ENCODE measurements around the gene POU6F2. TPM values are rescaled to one million over a fixed set of nuclear protein-coding genes. Genes with fewer than 3 reads are reported as not detected.
A peak's percentile ranks its signal among the peaks of the same experiment; 100 is the strongest.

Gene POU6F2
- total RNA-seq, 1 donor from 2014 or later, result 0.04 TPM

DNA sequence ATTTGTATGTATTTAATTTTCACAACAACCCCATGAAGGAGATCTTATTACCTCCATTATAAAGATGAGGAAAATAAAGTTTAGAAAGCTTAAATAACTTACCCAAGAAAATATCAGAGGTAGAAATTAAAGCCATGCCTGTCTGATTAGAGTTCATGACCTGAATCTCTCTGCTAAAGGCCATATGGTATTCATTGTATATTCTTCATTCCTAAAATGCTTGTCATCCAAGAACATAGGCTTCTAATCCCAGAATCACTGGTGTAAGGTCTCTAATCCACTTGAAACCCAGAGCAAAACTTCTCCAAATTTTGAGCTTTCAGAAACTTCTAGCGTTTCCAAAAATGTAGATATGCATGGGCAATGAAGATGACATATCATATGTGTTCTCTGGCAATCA is 516.2 kb downstream of the POU6F2 start:
- DNase-seq (ENCODE audit: low read depth), result no peak
- H3K27me3 ChIP-seq (ENCODE audit: control insufficient read depth, insufficient read depth, low read length), result peaks cover 2% of the 10 kb centered on the region
- TF ChIP-seq, protein P1, sequence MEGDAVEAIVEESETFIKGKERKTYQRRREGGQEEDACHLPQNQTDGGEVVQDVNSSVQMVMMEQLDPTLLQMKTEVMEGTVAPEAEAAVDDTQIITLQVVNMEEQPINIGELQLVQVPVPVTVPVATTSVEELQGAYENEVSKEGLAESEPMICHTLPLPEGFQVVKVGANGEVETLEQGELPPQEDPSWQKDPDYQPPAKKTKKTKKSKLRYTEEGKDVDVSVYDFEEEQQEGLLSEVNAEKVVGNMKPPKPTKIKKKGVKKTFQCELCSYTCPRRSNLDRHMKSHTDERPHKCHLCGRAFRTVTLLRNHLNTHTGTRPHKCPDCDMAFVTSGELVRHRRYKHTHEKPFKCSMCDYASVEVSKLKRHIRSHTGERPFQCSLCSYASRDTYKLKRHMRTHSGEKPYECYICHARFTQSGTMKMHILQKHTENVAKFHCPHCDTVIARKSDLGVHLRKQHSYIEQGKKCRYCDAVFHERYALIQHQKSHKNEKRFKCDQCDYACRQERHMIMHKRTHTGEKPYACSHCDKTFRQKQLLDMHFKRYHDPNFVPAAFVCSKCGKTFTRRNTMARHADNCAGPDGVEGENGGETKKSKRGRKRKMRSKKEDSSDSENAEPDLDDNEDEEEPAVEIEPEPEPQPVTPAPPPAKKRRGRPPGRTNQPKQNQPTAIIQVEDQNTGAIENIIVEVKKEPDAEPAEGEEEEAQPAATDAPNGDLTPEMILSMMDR (IDR thresholded peaks at IDR 0.05; ENCODE audit: insufficient read depth, low read length, poor library complexity, severe bottlenecking), result no peak
- H3K36me3 ChIP-seq (ENCODE audit: control insufficient read depth, insufficient read depth, low read length), result no peaks in the 10 kb centered on the region
- H3K4me3 ChIP-seq (ENCODE audit: low read depth, low read length), result no peak overlapping the region

GRCh38 chr7:39501358-39501757 is 523.6 kb downstream of the POU6F2 start:
- H3K27me3 ChIP-seq (ENCODE audit: control insufficient read depth, insufficient read depth, low read length), result no peaks in the 10 kb centered on the region
- H3K36me3 ChIP-seq (ENCODE audit: control insufficient read depth, insufficient read depth, low read length), result no peaks in the 10 kb centered on the region
- H3K4me3 ChIP-seq (ENCODE audit: low read depth, low read length), result no peak overlapping the region
- TF ChIP-seq, protein P1 (IDR thresholded peaks at IDR 0.05; ENCODE audit: insufficient read depth, low read length, poor library complexity, severe bottlenecking), result no peak
- no peak for DNase-seq (ENCODE audit: low read depth)

- DNase-seq (ENCODE audit: low read depth), result peak; percentile 72
- no peak overlapping the region for H3K4me3 ChIP-seq (ENCODE audit: low read depth, low read length)
- no peaks in the 10 kb centered on the region for H3K27me3 ChIP-seq (ENCODE audit: control insufficient read depth, insufficient read depth, low read length)
- no peaks in the 10 kb centered on the region for H3K36me3 ChIP-seq (ENCODE audit: control insufficient read depth, insufficient read depth, low read length)
- TF ChIP-seq, protein P1 (IDR thresholded peaks at IDR 0.05; ENCODE audit: insufficient read depth, low read length, poor library complexity, severe bottlenecking), result no peak
Measured at GRCh38 chr7:39504963-39505362, 527.3 kb downstream of the POU6F2 start.

DNA sequence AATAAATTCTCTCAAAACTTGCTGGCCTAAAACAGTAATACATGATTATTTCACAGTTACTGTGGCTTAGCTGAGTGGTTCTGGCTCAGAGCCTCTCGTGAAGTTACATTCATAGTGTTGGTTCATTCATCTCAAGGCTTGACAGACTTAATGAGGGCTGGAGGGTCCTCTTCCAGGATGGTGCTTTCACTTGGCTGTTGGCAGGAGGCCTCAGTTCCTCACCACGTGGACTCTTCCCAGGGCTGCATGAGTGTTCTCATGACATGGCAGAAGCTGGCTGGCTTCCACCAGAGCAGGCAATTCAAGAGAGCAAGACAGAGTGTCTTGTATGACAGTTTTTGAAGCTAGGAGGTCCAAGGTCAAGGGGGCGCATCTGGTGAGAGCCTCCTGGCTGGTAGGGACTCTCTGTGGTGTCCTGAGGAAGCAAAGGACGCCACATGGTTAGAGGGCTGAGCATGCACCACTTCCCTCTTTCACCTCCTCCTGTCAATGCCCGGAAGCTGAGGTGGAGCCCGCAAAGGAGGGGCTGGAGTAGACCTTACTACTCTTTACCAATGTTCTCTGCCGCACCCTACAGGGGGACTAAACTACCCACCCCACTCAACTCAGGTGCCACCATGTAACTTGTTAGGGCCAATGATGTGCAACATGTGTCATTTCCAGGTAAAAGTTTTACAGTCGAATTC is 530.3 kb downstream of the POU6F2 start:
- no peak for DNase-seq (ENCODE audit: low read depth)

DNA sequence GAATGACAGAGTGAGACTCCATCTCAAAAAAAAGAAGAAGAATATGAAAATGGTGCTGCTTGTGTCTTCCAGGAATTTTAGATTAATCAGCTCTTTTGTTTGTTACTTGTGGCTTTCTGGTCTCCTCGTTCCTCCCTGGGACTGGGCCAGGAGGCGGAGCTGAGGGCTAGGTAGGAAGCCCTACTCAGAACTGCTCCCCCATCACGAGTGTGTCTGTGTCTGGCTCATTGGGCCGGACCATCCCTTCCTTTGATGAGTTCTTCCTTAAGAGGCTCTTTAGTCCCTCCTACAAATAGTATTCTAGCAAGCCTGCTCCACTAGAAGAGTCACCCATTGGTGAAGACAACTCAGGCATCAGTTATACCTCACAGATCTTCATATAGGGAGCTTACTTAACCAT is 531.7 kb downstream of the POU6F2 start:
- DNase-seq (ENCODE audit: low read depth), result no peak
- H3K4me3 ChIP-seq (ENCODE audit: low read depth, low read length), result no peak overlapping the region
- H3K27me3 ChIP-seq (ENCODE audit: control insufficient read depth, insufficient read depth, low read length), result no peaks in the 10 kb centered on the region
- H3K36me3 ChIP-seq (ENCODE audit: control insufficient read depth, insufficient read depth, low read length), result no peaks in the 10 kb centered on the region
- TF ChIP-seq, protein P1 (IDR thresholded peaks at IDR 0.05; ENCODE audit: insufficient read depth, low read length, poor library complexity, severe bottlenecking), result no peak

More for the DNA sequence above, 530.3 kb downstream of the POU6F2 start:
- H3K27me3 ChIP-seq (ENCODE audit: control insufficient read depth, insufficient read depth, low read length), result no peaks in the 10 kb centered on the region
- no peak overlapping the region for H3K4me3 ChIP-seq (ENCODE audit: low read depth, low read length)
- no peaks in the 10 kb centered on the region for H3K36me3 ChIP-seq (ENCODE audit: control insufficient read depth, insufficient read depth, low read length)
- TF ChIP-seq, protein P1 (IDR thresholded peaks at IDR 0.05; ENCODE audit: insufficient read depth, low read length, poor library complexity, severe bottlenecking), result no peak

DNA sequence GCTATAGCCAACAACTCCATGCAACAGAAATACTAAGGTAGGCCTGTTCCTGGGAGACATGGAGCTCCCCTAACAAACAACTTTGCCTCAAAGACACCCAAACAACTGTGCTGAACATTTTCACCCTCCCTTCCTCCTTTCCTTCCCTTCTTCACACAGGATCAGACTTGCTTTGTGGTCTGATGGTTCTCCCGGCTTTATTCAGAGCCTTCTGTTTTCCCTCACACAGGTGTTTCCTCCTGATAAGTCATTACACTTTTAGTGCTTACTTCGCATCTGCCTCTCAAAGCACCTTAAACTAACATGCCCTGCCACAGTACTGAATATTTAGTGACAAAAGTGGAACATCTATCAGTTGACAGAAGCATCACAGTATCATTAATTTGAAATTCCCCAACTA is 532.2 kb downstream of the POU6F2 start:
- no peak for DNase-seq (ENCODE audit: low read depth)

More for the DNA sequence above, 532.2 kb downstream of the POU6F2 start:
- H3K4me3 ChIP-seq (ENCODE audit: low read depth, low read length), result no peak overlapping the region
- TF ChIP-seq, protein P1 (IDR thresholded peaks at IDR 0.05; ENCODE audit: insufficient read depth, low read length, poor library complexity, severe bottlenecking), result no peak
- H3K27me3 ChIP-seq (ENCODE audit: control insufficient read depth, insufficient read depth, low read length), result no peaks in the 10 kb centered on the region
- no peaks in the 10 kb centered on the region for H3K36me3 ChIP-seq (ENCODE audit: control insufficient read depth, insufficient read depth, low read length)
